A549 (cell line): ENCODE measurements around the gene SNX2. TPM values are rescaled to one million over a fixed set of nuclear protein-coding genes. Genes with fewer than 3 reads are reported as not detected.

Source experiments
- ATAC-seq, 2 experiments: fragments of 200-7000 bp in 1 of 2; fragments of >200 bp in 1 of 2; cut with Nextera tagmentation in 1 of 2; cut with Tn5 transposase in 1 of 2; 3 replicates each; pipeline versions ENCODE4 v1.8.0 to v1.9.1; 2018 to 2020; ENCODE audit warnings: mild to moderate bottlenecking in 1 of 2, moderate library complexity in 1 of 2
- CTCF ChIA-PET: fragments of 300-600 bp; sonication (Branson Sonifier 250); formaldehyde crosslinking; extraction: SDS; loops from one replicate; lab custom pipeline; 2021; ENCODE audit warnings: antibody characterized with exemption, inconsistent platforms; lab: Yijun Ruan, JAX
- POLR2A ChIA-PET: fragments of 350-600 bp; formaldehyde crosslinking; extraction: SDS; loops from one replicate; lab custom pipeline; 2021; ENCODE audit warnings: antibody characterized with exemption, inconsistent platforms; lab: Yijun Ruan, JAX
- DNase-seq, 2 experiments: peaks; one replicate each; pipeline versions ENCODE4 v3.0.0 to v3.0.0-alpha.2; 2011 to 2016; ENCODE audit warnings: low read depth in 1 of 2, low spot score in 1 of 2
- FAIRE-seq: peaks from 2 replicates; lab custom pipeline; 2011; peaks lifted over from hg19 to GRCh38; lab: Jason Lieb, UNC
- H3K27ac ChIP-seq, 2 experiments: fragments of >200 bp; sonication (Bioruptor Twin); formaldehyde crosslinking; 3 replicates each; pipeline ENCODE4 v1.5.1; 2016 to 2017
- H3K4me1 ChIP-seq: fragments of >200 bp; sonication (Bioruptor Twin); formaldehyde crosslinking; 3 replicates; pipeline ENCODE4 v1.6.1; 2016
- H3K4me2 ChIP-seq: fragments of >200 bp; sonication (Bioruptor Twin); formaldehyde crosslinking; 3 replicates; pipeline ENCODE4 v1.6.1; 2016
- H3K4me3 ChIP-seq: fragments of >200 bp; sonication (Bioruptor Twin); formaldehyde crosslinking; 3 replicates; pipeline ENCODE4 v1.5.1; 2016
- H3K9me3 ChIP-seq: fragments of >200 bp; sonication (Bioruptor Twin); formaldehyde crosslinking; 3 replicates; pipeline ENCODE4 v1.6.1; 2016
- CBX2 ChIP-seq: fragments of 200-600 bp; sonication (generic); IDR thresholded peaks from 2 replicates; pipeline ENCODE4 v1.6.1; 2016; ENCODE audit warnings: low read depth, mild to moderate bottlenecking, borderline replicate concordance
- CBX8 ChIP-seq: fragments of 200-600 bp; sonication (generic); IDR thresholded peaks from 2 replicates; pipeline ENCODE4 v1.6.1; 2016
- CEBPB ChIP-seq, 2 experiments: fragments of >200 bp in 1 of 2; sonication (Bioruptor Twin) in 1 of 2; formaldehyde crosslinking in 1 of 2; IDR thresholded peaks; 2 replicates each; pipeline ENCODE4 v1.6.1; 2012 to 2016
- CHD4 ChIP-seq: fragments of 200-600 bp; sonication (generic); IDR thresholded peaks from 2 replicates; pipeline ENCODE4 v1.6.1; 2016; ENCODE audit warnings: antibody characterized with exemption, mild to moderate bottlenecking, borderline replicate concordance
- EP300 ChIP-seq, 2 experiments: fragments of >200 bp; sonication (Bioruptor Twin); formaldehyde crosslinking; IDR thresholded peaks; 2 replicates in 1 of 2; 3 replicates in 1 of 2; pipeline ENCODE4 v1.6.1; 2016 to 2017
- ESRRA ChIP-seq: fragments of 150-350 bp; IDR thresholded peaks from 2 replicates; pipeline ENCODE4 v1.6.1; 2014; ENCODE audit warnings: mild to moderate bottlenecking, low read length, borderline replicate concordance
- FOSB ChIP-seq: fragments of 250-450 bp; sonication (Bioruptor Pico); IDR thresholded peaks from 2 replicates; pipeline ENCODE4 v1.5.0; 2020; ENCODE audit warnings: mild to moderate bottlenecking, moderate library complexity
- GATA3 ChIP-seq: IDR thresholded peaks from 2 replicates; pipeline ENCODE4 v1.6.1; 2012; ENCODE audit warnings: borderline replicate concordance
- HOXB5 ChIP-seq: fragments of 250-450 bp; sonication (Bioruptor Pico); IDR thresholded peaks from 2 replicates; pipeline ENCODE4 v1.5.0; 2020; ENCODE audit warnings: mild to moderate bottlenecking, moderate library complexity
- KDM1A ChIP-seq: fragments of 200-600 bp; sonication (generic); IDR thresholded peaks from 2 replicates; pipeline ENCODE4 v1.6.1; 2016; ENCODE audit warnings: low read depth, mild to moderate bottlenecking
- KDM5A ChIP-seq: fragments of 200-600 bp; sonication (generic); IDR thresholded peaks from 2 replicates; pipeline ENCODE4 v1.6.1; 2016; ENCODE audit warnings: antibody characterized with exemption, mild to moderate bottlenecking
- MAZ ChIP-seq: fragments of 150-350 bp; IDR thresholded peaks from 2 replicates; pipeline ENCODE4 v1.6.1; 2014; ENCODE audit warnings: antibody characterized with exemption, low read depth, low read length, borderline replicate concordance
- MYC ChIP-seq: IDR thresholded peaks from 2 replicates; pipeline ENCODE4 v1.6.1; 2012; ENCODE audit warnings: mild to moderate bottlenecking, inconsistent platforms, low read length, improper control_type of control experiment, borderline replicate concordance
- NFE2L2 ChIP-seq: fragments of 150-350 bp; conservative IDR thresholded peaks from 2 replicates; pipeline ENCODE4 v1.6.1; 2014; ENCODE audit warnings: low read length
- POLR2A ChIP-seq: IDR thresholded peaks from 2 replicates; pipeline ENCODE4 v1.6.1; 2012; ENCODE audit warnings: mild to moderate bottlenecking, low read length
- POLR2AphosphoS2 ChIP-seq: conservative IDR thresholded peaks from 2 replicates; pipeline ENCODE4 v1.6.1; 2012; ENCODE audit warnings: low read length, improper control_type of control experiment, inconsistent platforms
- RCOR1 ChIP-seq: fragments of 150-350 bp; IDR thresholded peaks from 2 replicates; pipeline ENCODE4 v1.6.1; 2014; ENCODE audit warnings: antibody characterized with exemption, low read length, low read depth
- SREBF2 ChIP-seq: fragments of 450-650 bp; IDR thresholded peaks from 2 replicates; pipeline ENCODE4 v1.6.1; 2014; ENCODE audit warnings: mild to moderate bottlenecking, moderate library complexity
- ZFP36 ChIP-seq: fragments of 450-650 bp; IDR thresholded peaks from 2 replicates; pipeline ENCODE4 v1.6.1; 2014; ENCODE audit warnings: borderline replicate concordance; ENCODE audit not compliant: partially characterized antibody
- ZNF302 ChIP-seq: fragments of 250-450 bp; sonication (Bioruptor Pico); IDR thresholded peaks from 2 replicates; pipeline ENCODE4 v1.9.0; 2021; ENCODE audit warnings: inconsistent platforms, mild to moderate bottlenecking, moderate library complexity
- WGBS: methylation state at CpG from one replicate; pipeline ENCODE4 v1.1.6; 2017; ENCODE audit errors: missing lambda C conversion rate; 5-methylcytosine and 5-hydroxymethylcytosine counted together
- polyA plus RNA-seq, 4 experiments: library from polyadenylated mRNA; depleted of rRNA in 3 of 4; stranded (reverse); fragments of >200 nt; fragmentation: RNase III in 1 of 4; extraction: RNeasy Plus Mini Kit Qiagen cat#74134 plus additional on column Dnase treatment in 1 of 4; gene quantifications; 2 replicates in 3 of 4; 3 replicates in 1 of 4; pipeline ENCODE4 v1.2.3, GENCODE V29; 2011 to 2017
- TF ChIP-seq, protein P1 (sequence below): IDR thresholded peaks from 2 replicates; pipeline ENCODE4 v1.6.1; 2012; ENCODE audit warnings: low read depth, borderline replicate concordance
- TF ChIP-seq, protein P2 (sequence below): fragments of >200 bp; sonication (Bioruptor Twin); formaldehyde crosslinking; IDR thresholded peaks from 2 replicates; pipeline ENCODE4 v1.6.1; 2016
- TF ChIP-seq, protein P3 (sequence below): fragments of 250-450 bp; sonication (Bioruptor Pico); IDR thresholded peaks from 2 replicates; pipeline ENCODE4 v1.5.0; 2020; ENCODE audit warnings: low read depth, mild to moderate bottlenecking, moderate library complexity
- TF ChIP-seq, protein P4 (sequence below): fragments of >200 bp; sonication (Bioruptor Twin); formaldehyde crosslinking; IDR thresholded peaks from 3 replicates; pipeline ENCODE4 v1.5.1; 2016

SNX2 gene
- polyA plus RNA-seq, 2 of the 4 experiments (the other 2 are of a cell fraction), result 52.9 to 60.6 TPM

DNA sequence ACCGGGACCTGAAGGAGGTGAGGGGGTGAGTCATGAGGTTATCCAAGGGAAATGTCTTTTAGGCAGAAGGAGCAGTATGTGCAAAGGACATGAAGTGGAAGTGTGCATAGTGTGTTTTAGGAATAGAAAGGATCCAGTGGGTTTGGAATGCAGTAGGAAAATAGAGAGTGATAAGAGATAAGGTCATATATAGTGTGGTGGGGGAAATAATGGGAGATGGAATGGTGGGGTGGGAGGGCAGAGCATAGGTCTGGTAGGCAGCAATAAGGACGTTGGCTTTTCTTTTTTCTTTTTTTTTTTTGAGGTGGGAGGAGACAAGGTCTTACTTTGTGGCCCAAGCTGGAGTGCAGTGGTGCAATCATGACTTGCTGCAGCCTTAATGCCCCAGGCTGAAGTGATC is 88.4 kb downstream of the SNX2 start:
- Histone ChIP-seq H3K9me3 (no peaks in the 10 kb centered on the region), H3K27ac (no peak overlapping the region), H3K4me2 (no peak overlapping the region), H3K4me3 (no peak overlapping the region), H3K4me1 (no peaks in the 10 kb centered on the region)
- TF ChIP-seq CBX2, result no peak
- TF ChIP-seq POLR2AphosphoS2, result no peak
- TF ChIP-seq NFE2L2, result no peak
- TF ChIP-seq, protein P1, sequence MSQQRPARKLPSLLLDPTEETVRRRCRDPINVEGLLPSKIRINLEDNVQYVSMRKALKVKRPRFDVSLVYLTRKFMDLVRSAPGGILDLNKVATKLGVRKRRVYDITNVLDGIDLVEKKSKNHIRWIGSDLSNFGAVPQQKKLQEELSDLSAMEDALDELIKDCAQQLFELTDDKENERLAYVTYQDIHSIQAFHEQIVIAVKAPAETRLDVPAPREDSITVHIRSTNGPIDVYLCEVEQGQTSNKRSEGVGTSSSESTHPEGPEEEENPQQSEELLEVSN, result no peak
- FAIRE-seq (no peak), DNase-seq (no peak), ATAC-seq (no peak; a peak in 1 of 6 replicates)
- ChIA-PET CTCF (no interaction called here), POLR2A (no interaction called here)
- 65% methylated on average over 2 of the region's 2 CpGs for WGBS

DNA sequence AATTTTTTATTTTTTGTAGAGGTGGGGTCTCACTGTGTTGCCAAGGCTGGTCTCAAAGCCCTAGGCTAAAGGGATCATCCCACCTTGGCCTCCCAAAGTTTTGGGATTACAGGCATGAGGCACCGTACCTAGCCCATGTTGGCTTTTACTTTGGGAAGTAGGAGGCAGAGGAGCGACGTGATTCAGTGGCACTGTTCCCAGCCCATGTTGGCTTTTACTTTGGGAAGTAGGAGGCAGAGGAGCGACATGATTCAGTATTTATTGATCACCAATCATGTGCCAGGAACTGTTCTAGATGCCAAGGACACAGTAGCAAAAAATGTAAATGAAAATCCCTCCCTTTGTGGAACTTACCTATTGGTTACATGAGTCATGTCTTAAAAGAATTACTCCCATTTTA is 88.8 kb downstream of the SNX2 start:
- H3K4me1 ChIP-seq, result no peaks in the 10 kb centered on the region
- no peak overlapping the region for H3K27ac ChIP-seq
- TF ChIP-seq NFE2L2, result no peak
- no peak for TF ChIP-seq POLR2AphosphoS2
- no peak for TF ChIP-seq SREBF2
- no peak for TF ChIP-seq POLR2A
- FAIRE-seq (no peak), ATAC-seq (no peak), DNase-seq (no peak)
- no peaks in the 10 kb centered on the region for H3K9me3 ChIP-seq
- no peak overlapping the region for H3K4me2 ChIP-seq
- 92% methylated on average over 4 of the region's 4 CpGs for WGBS
- ChIA-PET POLR2A (no interaction called here), CTCF (no interaction called here)
- H3K4me3 ChIP-seq, result no peak overlapping the region

DNA sequence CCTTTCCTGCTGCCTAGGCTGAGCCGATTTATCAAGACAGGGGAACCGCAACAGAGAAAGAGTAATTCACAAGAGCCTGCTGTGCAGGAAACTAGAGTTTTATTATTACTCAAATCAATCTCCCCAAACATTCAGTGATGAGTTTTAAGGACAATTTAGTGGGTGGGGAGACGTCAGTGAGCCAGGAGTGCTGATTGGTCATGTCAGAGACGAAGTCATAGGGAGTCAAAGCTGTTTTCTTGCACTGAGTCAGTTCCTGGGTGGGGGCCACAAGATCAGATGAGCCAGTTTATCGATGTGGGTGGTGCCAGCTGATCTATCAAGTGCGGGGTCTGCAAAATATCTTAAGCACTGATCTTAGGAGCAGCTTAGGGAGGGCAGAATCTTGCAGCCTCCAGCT is 89.5 kb downstream of the SNX2 start:
- DNase-seq (no peak), FAIRE-seq (no peak), ATAC-seq (no peak)
- no peak for TF ChIP-seq GATA3
- no peak for TF ChIP-seq KDM5A
- TF ChIP-seq CHD4, result no peak
- TF ChIP-seq CEBPB (IDR thresholded peaks at IDR 0.05), result no peak
- TF ChIP-seq FOSB, result no peak
- 85% methylated on average over 6 of the region's 6 CpGs for WGBS
- Histone ChIP-seq H3K4me1 (no peaks in the 10 kb centered on the region), H3K27ac (no peak overlapping the region), H3K4me3 (no peak overlapping the region), H3K4me2 (no peak overlapping the region), H3K9me3 (no peaks in the 10 kb centered on the region)
- ChIA-PET POLR2A (no interaction called here), CTCF (no interaction called here)

DNA sequence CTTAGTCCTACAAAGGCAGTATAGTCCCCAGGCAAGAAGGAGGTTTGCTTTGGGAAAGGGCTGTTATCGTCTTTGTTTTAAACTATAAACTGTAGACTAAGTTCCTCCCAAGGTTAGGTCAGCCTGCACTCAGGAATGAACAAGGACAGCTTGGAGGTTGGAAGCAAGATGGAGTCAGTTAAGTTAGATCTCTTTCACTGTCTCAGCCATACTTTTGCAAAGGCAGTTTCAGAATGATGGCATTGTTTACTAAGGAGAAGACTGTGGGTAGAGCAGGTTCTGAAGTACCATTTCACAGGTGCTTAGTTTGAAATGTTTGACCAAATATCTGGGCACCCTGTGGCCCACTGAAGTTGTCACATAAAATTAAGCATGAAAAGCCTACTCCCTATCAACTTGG is 90.0 kb downstream of the SNX2 start:
- no peak for ATAC-seq
- no peak overlapping the region for H3K4me2 ChIP-seq
- H3K4me1 ChIP-seq, result no peaks in the 10 kb centered on the region
- H3K27ac ChIP-seq, result no peak overlapping the region
- 88% methylated on average over 1 of the region's 1 CpG for WGBS
- no peak for FAIRE-seq
- POLR2A ChIA-PET, result no interaction called here
- no peak for DNase-seq
- no peaks in the 10 kb centered on the region for H3K9me3 ChIP-seq
- TF ChIP-seq ZNF302 (CRISPR knock-in tag) (no peak), HOXB5 (no peak), CBX8 (no peak), MYC (no peak), KDM1A (no peak), NFE2L2 (no peak), EP300 (IDR thresholded peaks at IDR 0.05) (no peak), KDM5A (no peak), ZFP36 (no peak), MAZ (no peak), RCOR1 (no peak), FOSB (no peak), ESRRA (no peak)
- TF ChIP-seq, protein P2, sequence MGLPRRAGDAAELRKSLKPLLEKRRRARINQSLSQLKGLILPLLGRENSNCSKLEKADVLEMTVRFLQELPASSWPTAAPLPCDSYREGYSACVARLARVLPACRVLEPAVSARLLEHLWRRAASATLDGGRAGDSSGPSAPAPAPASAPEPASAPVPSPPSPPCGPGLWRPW, result no peak
- TF ChIP-seq, protein P3, sequence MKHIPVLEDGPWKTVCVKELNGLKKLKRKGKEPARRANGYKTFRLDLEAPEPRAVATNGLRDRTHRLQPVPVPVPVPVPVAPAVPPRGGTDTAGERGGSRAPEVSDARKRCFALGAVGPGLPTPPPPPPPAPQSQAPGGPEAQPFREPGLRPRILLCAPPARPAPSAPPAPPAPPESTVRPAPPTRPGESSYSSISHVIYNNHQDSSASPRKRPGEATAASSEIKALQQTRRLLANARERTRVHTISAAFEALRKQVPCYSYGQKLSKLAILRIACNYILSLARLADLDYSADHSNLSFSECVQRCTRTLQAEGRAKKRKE, result no peak
- TF ChIP-seq, protein P4, sequence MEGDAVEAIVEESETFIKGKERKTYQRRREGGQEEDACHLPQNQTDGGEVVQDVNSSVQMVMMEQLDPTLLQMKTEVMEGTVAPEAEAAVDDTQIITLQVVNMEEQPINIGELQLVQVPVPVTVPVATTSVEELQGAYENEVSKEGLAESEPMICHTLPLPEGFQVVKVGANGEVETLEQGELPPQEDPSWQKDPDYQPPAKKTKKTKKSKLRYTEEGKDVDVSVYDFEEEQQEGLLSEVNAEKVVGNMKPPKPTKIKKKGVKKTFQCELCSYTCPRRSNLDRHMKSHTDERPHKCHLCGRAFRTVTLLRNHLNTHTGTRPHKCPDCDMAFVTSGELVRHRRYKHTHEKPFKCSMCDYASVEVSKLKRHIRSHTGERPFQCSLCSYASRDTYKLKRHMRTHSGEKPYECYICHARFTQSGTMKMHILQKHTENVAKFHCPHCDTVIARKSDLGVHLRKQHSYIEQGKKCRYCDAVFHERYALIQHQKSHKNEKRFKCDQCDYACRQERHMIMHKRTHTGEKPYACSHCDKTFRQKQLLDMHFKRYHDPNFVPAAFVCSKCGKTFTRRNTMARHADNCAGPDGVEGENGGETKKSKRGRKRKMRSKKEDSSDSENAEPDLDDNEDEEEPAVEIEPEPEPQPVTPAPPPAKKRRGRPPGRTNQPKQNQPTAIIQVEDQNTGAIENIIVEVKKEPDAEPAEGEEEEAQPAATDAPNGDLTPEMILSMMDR, result no peak
- CTCF ChIA-PET, result no interaction called here
- H3K4me3 ChIP-seq, result no peak overlapping the region
